Limb (tissue), 2 donors: ENCODE results near the gene STXBP2.
A peak's percentile ranks its signal among the peaks of the same experiment; 100 is the strongest.

Experiments
- DNase-seq, 2 donors: peaks; one replicate each; pipeline ENCODE4 v3.0.0-alpha.2; 2016; ENCODE audit errors: extremely low spot score in 2 of 2

Gene STXBP2

DNA sequence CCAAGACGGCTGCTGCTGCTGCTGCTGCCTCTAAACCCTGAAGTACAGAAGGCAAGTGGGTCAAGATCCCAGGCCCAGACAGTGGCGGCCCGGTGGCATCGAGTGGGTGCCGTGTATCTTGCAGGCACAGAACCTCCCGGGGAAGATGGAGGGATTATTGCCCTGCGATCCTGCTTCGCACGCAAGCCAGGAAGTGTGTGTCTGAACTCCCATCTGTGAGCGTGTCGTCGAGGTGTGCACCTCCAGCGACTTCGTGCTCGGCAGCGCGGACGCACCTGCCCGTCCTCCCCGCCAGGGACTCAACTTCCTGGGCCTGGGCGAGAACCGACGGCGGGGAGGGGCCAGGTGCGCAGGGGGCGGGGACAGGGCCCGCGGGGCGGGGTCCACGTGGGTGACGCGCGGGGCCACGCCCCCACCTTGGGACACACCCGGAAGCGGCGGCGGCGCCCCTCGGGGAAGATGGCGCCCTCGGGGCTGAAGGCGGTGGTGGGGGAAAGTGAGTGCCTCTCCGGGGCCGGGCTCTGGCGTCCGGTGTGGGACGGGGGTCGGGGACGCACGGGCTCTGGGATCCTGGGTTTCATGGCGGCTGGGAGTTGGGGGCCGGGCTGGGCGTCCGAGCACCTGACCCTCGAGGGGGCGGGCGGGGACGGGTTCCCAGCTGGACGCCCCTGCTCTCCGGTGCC lies at the start of gene STXBP2:
Gene STXBP2 (plus strand): TSS at position 420 of the 683 bp plus-strand sequence. CDS start 40 bp downstream, at position 460.
- peak in 1 of 2 donors; percentile 51 for DNase-seq

DNA sequence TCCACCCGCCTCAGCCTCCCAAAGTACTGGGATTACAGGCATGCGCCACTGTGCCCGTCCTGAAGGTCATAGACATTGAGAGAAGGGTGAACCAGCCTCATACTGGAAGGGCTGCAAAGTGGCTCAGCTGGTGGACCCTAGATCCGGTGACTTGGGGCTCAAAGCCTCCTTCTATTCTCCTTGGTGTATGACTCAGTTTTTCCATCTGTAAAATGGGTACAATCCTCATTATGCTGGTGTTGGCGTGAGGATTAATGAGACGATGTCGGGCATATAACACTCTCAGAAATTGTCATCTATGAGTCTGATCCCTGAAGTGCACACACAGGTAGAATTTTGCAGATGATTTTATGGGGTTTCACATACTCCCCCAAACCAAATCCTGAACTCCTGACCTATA lies 47.1 kb upstream of the STXBP2 start:
- no peak for DNase-seq

DNA sequence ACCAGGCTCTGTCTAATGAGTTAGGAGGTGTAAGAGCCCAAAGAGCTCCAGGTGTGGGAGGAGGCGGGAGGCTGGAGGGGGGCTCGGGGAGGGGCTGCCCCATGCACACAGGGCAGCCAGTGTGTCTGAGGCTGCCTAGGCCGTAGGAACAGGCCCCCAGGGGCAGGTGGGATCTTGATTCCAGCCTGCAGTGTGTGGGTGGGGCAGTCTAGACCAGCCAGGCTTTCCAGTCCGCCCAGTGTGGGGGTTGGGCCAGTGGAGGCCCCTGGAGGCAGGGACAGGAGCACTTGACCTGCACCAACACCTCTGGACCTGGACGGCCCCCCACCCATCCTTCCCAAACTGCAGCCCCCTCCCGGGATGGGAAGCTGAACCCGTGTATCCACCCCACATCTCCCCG lies 46.7 kb upstream of the STXBP2 start:
- DNase-seq = no peak

DNA sequence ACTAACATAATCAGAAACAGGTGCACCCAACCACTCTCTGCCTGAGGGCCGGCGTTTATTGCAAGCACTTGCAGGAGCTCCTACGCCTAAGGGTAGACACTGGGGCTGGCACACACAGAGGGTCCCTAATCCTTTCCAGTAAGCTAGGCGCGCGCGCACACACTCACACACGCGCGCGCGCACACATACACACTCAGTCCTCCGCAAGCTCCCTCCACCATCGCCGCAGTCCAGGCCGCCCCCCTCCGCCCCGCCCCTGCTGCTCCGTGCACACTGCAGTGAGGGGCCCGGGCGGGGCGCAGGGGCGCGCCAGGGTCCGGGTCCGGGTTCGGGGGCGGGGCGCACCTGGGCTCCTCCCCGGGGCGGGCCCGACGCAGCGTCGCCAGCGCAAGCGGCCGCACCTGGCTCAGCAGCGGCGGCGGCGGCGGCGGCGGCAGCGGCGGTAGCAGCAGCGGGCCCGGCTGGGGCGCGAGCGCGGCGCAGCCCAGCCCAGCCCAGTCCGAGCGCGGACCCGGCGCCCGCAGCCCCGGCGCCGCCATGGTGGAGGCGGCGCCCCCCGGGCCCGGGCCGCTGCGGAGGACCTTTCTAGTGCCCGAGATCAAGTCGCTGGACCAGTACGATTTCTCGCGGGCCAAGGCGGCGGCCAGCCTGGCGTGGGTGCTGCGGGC lies 41.3 kb upstream of the STXBP2 start, which contains the start of gene CAMSAP3:
Gene CAMSAP3 (plus strand): TSS at position 398 of the 668 bp plus-strand sequence. CDS start 140 bp downstream, at position 538.
- peak; percentile 22 to 82 for DNase-seq

DNA sequence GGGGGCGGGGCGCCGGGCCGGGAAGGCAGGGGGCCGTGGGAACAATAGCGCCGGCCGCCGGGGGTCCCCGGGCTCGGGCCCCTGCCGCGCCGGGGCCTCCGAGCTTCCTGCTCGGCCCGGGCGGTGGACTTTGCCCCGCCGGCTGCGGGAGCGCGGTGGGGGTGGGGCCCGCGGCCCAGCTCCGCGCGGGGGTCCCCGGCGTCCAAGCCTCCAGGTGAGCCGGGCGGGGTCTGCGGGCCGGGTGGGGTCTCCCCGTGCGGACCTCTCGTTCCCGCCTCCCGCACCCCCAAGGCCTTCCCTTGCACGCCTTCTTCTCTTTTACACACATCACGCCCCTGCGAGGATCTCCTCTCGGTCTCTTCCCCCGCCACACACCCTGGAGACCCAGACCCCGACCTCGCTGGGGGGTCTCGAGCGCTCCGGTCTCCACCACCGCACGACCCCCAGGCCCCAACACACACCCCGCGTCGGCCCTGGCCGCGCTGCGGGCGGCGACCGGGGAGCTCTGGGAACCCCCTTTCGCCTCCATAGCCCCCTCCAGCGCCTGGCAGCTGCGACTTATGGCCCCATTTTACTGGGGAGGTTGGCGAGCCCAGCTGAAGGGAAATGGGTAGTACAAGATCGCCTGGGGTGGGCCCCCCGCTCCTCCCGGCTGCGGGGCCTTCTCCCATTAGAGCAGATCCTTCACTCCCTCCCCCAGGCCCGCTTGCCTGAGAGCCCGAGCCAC lies 40.5 kb upstream of the STXBP2 start:
- DNase-seq = peak in 1 of 2 donors; percentile 35

DNA sequence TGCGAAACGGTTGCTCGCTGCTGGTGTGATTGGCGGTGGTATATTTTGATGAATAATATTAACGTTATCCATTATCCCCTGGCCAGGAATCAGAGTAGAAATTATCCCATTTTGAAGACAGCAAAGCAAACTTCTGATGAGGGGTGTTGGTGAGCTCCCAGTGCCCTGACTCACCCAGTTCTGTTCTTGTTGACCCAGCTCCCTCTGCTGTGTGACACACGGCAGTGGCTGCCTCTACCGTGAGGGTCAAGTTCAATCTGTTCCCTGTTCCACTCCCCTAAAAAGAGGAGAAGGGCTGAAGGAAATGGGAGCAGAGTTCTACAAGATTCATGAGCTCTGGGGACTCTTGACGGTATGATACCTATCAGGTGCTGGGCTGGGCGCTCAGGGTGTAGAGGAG lies 39.2 kb upstream of the STXBP2 start:
- DNase-seq = no peak

DNA sequence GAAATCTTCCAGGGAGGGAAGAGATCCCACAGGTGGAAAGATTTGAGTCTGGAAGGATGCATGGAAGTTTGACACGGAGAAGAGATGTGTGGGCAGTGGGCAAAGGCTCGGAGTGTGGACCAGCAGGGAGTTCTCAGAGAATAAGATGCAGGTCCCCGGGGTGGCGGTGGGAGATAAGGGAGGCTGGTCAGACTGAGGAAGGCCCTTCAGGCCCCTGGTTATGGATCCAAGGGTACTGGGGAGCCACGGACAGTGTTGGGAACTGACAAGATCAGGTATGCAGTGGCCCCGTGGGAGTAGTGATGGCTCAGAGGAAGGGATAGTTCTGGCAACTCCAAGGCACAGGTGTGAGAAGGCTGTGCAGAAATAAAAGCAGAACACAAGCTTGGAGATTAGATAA lies 38.7 kb upstream of the STXBP2 start:
- no peak for DNase-seq

DNA sequence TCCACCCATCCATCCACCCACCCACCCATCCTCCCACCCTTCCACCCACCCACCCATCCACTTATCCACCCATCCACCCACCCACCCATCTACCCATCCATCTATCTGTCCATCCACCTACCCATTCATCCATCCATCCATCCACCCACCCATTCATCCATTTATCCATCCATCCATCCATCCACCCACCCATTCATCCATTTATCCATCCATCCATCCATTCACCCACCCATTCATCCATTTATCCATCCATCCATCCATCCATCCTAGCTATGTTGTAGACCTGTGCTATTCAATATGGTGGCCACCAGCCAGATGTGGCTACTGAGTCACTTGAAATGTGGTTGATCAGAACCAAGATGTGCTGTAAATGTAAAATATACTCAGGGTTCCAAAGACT lies 36.2 kb upstream of the STXBP2 start:
- no peak for DNase-seq

DNA sequence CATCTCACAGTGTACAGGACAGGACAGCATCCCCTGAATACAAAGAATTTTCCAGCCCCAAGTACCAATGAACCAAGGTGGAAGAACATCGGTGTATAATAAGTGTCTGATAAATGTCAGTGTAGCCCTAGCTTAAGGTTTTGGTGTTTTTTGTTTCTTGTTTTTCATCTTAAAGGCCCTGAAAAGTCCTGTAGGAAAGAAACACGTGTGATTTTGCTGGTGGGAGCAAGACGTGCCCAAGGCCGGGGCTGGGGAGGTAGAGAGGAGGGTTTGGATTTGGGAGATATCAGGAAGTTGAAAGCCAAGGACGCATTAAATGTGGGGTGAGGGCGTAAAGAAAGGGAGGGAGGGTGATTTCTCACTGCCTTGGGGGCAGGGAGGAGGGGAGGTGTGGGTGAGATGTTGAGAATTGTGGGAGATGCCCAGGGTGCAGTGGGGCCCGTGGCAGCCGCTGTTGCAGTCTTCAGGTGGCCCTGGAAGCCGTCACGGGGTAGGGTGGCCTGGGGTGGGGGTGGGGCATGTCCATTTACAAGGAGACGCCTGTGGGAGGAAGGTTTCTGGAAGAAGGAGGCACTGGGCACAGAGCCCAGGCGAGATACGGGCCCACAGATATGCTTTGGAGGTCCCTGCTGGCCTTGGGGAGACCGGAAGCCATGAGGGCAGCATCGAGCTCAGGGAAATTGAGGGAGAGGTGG lies 34.5 kb upstream of the STXBP2 start:
- DNase-seq = peak in 1 of 2 donors; percentile 18

DNA sequence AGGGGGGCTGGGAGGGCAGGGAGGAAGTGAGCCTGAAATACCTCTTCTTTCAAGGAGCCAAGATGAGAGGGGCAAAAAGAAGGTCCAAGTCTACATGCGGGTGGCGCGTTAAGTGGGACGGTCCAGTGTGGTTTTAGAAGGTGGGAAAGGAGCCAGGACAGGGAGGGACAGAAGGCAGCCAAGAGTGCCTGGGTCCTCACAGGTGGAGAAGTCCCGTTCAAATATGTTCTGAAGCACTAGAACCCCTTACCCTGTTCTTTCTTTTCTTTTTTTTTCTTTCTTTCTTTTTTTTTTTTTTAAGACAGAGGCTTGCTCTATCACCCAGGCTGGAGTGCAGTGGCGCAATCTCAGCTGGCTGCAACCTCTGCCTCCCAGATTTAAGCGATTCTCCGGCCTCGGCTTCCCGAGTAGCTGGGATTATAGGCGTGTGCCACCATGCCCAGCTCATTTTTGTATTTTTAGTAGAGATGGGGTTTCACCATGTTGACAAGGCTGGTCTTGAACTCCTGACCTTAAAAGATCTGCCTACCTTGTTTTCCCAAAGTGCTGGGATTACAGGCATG lies 33.9 kb upstream of the STXBP2 start:
- no peak for DNase-seq

DNA sequence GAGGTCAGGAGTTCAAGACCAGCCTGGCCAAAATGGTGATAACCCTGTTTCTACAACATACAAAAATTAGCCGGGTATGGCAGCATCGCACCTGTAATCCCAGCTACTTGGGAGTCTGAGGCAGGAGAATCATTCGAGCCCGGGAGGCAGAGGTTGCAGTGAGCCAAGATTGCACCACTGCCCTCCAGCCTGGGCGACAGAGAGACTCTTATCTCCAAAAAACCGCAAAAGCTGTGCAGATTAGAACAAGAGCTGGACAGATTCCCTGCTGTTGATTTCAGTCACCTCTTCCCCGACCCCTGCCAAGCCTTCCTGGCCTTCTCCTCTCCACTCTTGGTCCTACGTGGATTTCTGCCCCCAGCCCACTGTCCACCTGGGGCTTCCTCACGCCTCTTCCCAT lies 33.0 kb upstream of the STXBP2 start:
- no peak for DNase-seq

DNA sequence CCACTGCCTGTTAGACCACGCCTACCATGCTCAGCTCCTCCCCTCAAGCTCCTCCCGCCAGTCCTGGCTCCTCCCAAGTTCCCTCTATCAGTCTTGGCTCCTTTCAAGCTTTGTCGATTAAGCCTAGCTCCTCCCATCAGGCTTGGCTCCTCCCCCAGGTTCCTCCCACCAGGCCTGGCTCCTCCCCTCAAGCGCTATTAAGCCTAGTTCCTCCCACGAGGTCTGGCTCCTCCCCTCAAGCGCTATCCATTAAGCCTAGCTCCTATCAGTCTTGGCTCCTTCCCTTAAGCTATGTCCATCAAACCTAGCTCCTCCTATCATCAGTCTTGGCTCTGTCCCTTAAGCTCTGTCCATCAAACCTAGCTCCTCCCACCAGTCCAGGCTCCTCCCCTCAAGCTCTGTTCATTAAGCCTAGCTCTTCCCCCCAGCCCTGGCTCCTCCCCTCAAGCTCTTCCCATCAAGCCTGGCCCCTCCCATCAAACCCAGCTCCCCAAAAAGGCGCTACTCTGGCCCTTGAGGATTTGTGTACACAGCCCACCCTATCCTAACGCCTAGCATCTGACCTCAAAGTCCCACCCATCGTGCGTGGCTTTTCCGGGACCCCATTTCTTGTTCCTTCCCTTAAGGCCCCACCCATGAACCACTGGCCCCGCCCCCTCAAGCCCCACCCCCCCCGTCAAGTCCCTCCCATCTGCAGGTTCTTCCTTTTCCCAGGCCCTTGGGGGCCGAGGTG lies 31.3 kb upstream of the STXBP2 start:
- peak in 1 of 2 donors; percentile 32 for DNase-seq

DNA sequence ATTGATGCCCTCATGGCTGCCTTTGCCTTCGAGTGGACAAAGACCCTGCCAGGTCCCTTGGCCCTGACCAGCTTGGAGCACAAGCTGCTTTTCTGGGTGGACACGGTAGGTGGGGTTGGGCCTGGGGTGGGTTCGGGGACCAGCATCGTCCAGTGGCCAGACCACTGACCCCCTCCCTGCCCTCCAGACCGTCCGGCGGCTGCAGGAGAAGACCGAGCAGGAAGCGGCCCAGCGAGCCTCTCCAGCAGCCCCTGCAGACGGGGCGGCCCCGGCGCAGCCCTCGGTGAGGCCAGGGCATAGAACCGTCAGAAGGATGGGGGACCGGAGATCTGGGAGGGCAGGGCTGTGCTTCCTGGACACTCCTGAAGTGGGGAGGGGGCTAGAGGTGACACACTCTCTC lies 30.6 kb upstream of the STXBP2 start:
- no peak for DNase-seq

DNA sequence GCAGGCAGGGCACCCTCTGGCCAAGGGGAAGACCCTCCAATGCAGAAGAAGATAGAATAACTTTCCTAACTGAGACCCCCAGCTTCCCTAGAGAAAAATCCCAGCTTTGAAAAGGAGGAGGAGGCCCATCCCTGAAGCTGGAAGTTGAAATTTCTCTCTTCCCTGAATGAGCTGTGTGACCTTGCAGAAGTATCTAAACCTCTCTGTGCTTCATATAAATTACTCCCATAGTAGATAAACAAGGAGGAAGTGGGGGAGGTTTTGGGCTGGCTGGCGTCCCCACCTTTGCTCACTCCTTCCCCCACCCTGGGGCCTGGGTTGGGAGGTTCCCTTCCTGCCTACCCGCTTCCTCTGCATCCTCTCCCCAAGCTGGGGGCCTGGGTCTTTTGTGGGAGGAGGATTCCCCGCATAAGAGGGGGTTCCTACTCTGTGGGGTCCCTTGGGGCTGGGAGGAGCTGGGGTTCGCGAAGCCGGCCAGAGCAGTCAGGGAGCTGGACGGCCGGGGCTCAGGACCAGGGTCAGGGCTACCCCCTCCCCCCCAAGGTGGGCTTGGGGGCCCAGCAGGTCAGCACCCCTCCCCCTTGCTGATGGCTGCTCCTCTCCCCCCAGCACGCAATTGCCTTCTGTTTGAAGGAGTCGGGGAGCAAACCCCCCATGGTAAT lies 29.6 kb upstream of the STXBP2 start:
- no peak for DNase-seq

DNA sequence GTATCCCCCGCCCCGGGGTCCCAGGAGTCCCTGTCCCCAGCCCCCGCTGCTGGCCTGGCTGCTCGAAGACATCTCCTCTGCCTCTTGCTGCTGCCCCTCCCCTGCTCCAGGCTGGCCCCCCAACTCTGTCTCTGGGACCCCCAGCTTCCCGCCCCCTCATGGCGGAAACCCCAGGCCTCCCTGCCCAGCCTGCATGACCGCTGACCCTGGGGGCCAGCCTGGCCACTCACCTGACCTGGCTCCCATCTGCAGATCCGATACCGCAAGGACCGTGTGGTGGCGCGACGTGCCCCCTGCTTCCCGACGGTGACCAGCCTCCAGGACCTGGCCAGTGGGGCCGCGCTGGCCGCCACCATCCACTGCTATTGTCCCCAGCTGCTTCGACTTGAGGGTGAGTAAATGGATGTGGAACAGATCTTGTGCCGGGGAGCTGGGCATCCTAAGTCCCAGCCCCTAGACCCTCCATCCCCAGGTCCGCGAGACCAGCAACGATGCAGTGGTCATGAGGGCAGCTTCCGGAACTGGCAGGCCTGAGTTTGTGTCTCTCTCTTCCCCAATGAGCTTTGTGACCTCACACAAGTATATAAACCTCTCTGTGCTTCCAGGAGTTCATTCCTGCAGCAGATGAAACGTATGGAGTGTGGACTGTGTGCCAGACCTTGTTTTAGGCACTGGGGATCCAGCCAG lies 28.9 kb upstream of the STXBP2 start:
- DNase-seq = no peak

DNA sequence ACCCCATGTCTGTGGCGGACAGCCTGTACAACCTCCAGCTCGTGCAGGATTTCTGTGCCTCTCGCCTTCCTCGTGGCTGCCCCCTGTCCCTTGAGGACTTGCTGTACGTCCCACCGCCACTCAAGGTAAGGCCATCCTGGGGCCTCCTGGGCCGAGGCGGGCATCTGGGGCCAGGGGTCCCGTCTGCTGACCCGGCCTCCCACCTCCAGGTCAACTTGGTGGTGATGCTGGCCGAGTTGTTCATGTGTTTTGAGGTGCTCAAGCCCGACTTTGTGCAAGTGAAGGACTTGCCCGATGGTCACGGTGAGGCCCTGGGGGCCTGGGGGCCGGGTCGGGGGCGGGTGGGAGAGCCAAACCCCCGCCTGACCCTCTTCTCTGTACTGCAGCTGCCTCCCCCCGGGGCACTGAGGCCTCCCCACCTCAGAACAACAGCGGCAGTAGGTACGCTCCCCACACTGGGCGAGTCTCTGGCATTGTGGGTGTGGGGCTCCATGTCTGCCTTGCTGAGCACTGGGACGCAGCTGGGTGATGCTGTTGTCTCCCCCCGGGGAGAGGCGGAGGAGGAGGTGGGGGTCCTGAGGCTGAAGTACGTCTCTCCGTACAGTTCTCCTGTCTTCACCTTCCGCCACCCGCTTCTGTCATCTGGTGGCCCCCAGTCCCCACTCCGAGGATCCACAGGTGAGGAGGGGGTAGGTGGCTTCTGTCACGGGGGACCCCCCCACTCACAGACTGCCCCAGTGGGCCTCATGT lies 26.2 kb upstream of the STXBP2 start:
- no peak for DNase-seq

DNA sequence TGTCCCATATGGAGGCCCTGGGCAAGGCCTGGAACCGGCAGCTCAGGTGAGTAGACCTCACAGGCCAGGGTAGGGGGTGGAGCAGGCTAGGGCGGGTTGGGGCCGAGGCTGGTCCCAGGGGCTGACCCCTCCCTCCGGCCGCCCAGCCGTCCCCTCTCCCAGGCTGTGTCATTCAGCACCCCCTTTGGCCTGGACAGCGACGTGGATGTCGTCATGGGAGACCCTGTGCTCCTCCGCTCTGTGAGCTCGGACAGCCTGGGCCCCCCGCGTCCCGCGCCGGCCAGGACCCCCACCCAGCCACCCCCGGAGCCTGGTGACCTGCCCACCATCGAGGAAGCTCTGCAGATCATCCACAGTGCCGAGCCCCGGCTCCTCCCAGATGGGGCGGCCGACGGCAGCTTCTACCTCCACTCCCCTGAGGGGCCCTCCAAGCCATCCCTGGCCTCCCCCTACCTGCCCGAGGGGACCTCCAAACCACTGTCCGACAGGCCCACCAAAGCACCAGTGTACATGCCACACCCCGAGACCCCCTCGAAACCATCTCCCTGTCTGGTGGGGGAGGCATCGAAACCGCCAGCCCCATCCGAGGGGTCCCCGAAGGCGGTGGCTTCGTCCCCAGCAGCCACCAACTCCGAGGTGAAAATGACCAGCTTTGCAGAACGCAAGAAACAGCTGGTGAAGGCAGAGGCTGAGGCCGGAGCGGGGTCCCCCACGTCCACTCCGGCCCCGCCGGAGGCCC lies 25.2 kb upstream of the STXBP2 start:
- no peak for DNase-seq
